Astrocyte (in vitro differentiated cells and primary cell): ENCODE results near the gene CUEDC1.

Source experiments
- EZH2 ChIP-seq: IDR thresholded peaks from 2 replicates; pipeline ENCODE4 v1.6.1; 2012; ENCODE audit warnings: mild to moderate bottlenecking, low read length, inconsistent platforms; ENCODE audit not compliant: insufficient read depth
- TF ChIP-seq, protein P1 (sequence below): IDR thresholded peaks from 2 replicates; pipeline ENCODE4 v1.5.1; 2011; ENCODE audit warnings: low read depth, mild to moderate bottlenecking, inconsistent platforms, low read length, moderate library complexity; ENCODE audit not compliant: insufficient read depth

DNA sequence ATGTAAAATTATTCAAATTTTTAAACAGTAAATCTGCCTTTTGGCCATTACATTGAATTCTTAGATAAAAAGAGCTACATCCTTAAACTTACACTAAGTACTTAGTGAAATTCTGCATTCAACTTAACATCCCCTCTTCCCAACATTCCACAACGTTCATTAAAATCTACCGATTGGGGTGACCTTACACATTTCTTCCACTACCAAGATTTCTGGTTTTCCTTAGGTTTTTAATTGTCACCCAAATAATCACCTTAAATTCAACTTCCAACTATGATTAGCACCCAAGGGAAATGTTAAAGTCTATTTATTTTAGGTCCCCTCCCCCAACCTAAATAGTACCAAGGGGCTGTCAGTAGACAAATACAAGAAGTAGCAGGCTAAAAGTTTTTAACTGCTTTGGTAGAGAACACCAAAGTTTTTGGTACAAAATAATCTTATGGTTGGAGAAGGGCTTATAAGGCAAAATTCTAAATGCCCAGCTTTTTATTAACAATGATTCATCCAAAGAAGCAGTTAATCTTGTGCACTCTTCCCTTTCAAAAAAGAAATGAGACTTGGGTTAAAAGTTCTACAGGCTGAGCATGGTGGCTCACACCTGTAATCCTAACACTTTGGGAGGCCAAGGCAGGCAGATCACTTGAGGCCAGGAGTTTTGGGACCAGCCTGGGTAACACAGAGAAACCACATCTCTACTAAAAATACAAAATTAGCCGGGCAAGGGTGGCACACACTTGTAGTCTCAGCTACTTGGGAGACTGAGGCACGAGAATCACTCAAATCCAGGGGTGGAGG is 47.1 kb upstream of the CUEDC1 start:
- TF ChIP-seq, protein P1, sequence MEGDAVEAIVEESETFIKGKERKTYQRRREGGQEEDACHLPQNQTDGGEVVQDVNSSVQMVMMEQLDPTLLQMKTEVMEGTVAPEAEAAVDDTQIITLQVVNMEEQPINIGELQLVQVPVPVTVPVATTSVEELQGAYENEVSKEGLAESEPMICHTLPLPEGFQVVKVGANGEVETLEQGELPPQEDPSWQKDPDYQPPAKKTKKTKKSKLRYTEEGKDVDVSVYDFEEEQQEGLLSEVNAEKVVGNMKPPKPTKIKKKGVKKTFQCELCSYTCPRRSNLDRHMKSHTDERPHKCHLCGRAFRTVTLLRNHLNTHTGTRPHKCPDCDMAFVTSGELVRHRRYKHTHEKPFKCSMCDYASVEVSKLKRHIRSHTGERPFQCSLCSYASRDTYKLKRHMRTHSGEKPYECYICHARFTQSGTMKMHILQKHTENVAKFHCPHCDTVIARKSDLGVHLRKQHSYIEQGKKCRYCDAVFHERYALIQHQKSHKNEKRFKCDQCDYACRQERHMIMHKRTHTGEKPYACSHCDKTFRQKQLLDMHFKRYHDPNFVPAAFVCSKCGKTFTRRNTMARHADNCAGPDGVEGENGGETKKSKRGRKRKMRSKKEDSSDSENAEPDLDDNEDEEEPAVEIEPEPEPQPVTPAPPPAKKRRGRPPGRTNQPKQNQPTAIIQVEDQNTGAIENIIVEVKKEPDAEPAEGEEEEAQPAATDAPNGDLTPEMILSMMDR: no peak
- TF ChIP-seq EZH2: no peak
